T-helper 2 cell treated with Interferon-gamma antibody and Interleukin-4, amounts not matched to agents 5 μg/mL and 100 μg/mL, for 36 hours (primary cell): Measurements from ENCODE around the gene PRDM16.

Source experiments
- DNase-seq: peaks from one replicate; pipeline ENCODE4 v3.0.0; 2021; ENCODE audit warnings: low spot score
- H3K27ac Mint-ChIP-seq: one replicate; pipeline ENCODE4 v1.8.0; 2021; ENCODE audit warnings: mild to moderate bottlenecking, mixed read lengths
- H3K27me3 Mint-ChIP-seq: one replicate; pipeline ENCODE4 v1.8.0; 2021; ENCODE audit warnings: low read depth, mixed read lengths
- H3K36me3 Mint-ChIP-seq: one replicate; pipeline ENCODE4 v1.8.0; 2021; ENCODE audit warnings: low read depth, mixed read lengths
- H3K4me1 Mint-ChIP-seq: one replicate; pipeline ENCODE4 v1.8.0; 2021; ENCODE audit warnings: low read depth, mixed read lengths
- H3K4me3 Mint-ChIP-seq: one replicate; pipeline ENCODE4 v1.8.0; 2022; ENCODE audit warnings: mild to moderate bottlenecking, moderate library complexity, mixed read lengths
- H3K9me3 Mint-ChIP-seq: one replicate; pipeline ENCODE4 v1.8.0; 2021; ENCODE audit warnings: mixed read lengths

The PRDM16 gene

GRCh38 chr1:3073489-3074296 is 4.7 kb downstream of the PRDM16 start:
- Mint-ChIP-seq H3K36me3 (no peaks in the 10 kb centered on the region), H3K4me1 (no peaks in the 10 kb centered on the region), H3K9me3 (no peaks in the 10 kb centered on the region), H3K4me3 (no peak overlapping the region), H3K27me3 (peaks cover 28% of the 10 kb centered on the region), H3K27ac (no peak overlapping the region)
- no peak for DNase-seq

GRCh38 chr1:3074297-3074741 is 5.3 kb downstream of the PRDM16 start:
- H3K9me3 Mint-ChIP-seq: no peaks in the 10 kb centered on the region
- peaks cover 27% of the 10 kb centered on the region for H3K27me3 Mint-ChIP-seq
- DNase-seq: no peak
- H3K27ac Mint-ChIP-seq: no peak overlapping the region
- H3K4me3 Mint-ChIP-seq: no peak overlapping the region
- no peaks in the 10 kb centered on the region for H3K4me1 Mint-ChIP-seq
- H3K36me3 Mint-ChIP-seq: no peaks in the 10 kb centered on the region

- H3K27ac Mint-ChIP-seq: no peak overlapping the region
- no peaks in the 10 kb centered on the region for H3K9me3 Mint-ChIP-seq
- H3K27me3 Mint-ChIP-seq: peaks cover 27% of the 10 kb centered on the region
- no peaks in the 10 kb centered on the region for H3K4me1 Mint-ChIP-seq
- no peaks in the 10 kb centered on the region for H3K36me3 Mint-ChIP-seq
- H3K4me3 Mint-ChIP-seq: no peak overlapping the region
- no peak for DNase-seq
Observed at GRCh38 chr1:3074800-3075199, 5.8 kb downstream of the PRDM16 start.

- Mint-ChIP-seq H3K36me3 (no peaks in the 10 kb centered on the region), H3K9me3 (no peaks in the 10 kb centered on the region), H3K4me3 (no peak overlapping the region), H3K27me3 (peaks cover 27% of the 10 kb centered on the region), H3K4me1 (no peaks in the 10 kb centered on the region), H3K27ac (no peak overlapping the region)
- no peak for DNase-seq
Observed at GRCh38 chr1:3075666-3076362, 6.8 kb downstream of the PRDM16 start.

GRCh38 chr1:3076363-3076740 is 7.3 kb downstream of the PRDM16 start:
- DNase-seq: no peak
- H3K9me3 Mint-ChIP-seq: no peaks in the 10 kb centered on the region
- H3K27me3 Mint-ChIP-seq: peaks cover 26% of the 10 kb centered on the region

GRCh38 chr1:3077081-3077480 is 8.1 kb downstream of the PRDM16 start:
- Mint-ChIP-seq H3K4me3 (no peak overlapping the region), H3K9me3 (no peaks in the 10 kb centered on the region), H3K27ac (no peak overlapping the region), H3K36me3 (no peaks in the 10 kb centered on the region), H3K4me1 (no peaks in the 10 kb centered on the region), H3K27me3 (peaks cover 21% of the 10 kb centered on the region)
- no peak for DNase-seq

More at GRCh38 chr1:3076363-3076740, 7.3 kb downstream of the PRDM16 start:
- no peaks in the 10 kb centered on the region for H3K4me1 Mint-ChIP-seq
- H3K4me3 Mint-ChIP-seq: no peak overlapping the region
- H3K36me3 Mint-ChIP-seq: no peaks in the 10 kb centered on the region
- no peak overlapping the region for H3K27ac Mint-ChIP-seq

GRCh38 chr1:3077561-3077960 is 8.6 kb downstream of the PRDM16 start:
- no peak overlapping the region for H3K27ac Mint-ChIP-seq
- H3K27me3 Mint-ChIP-seq: peaks cover 17% of the 10 kb centered on the region
- DNase-seq: no peak
- no peak overlapping the region for H3K4me3 Mint-ChIP-seq
- H3K36me3 Mint-ChIP-seq: no peaks in the 10 kb centered on the region
- H3K9me3 Mint-ChIP-seq: no peaks in the 10 kb centered on the region
- no peaks in the 10 kb centered on the region for H3K4me1 Mint-ChIP-seq

- H3K27me3 Mint-ChIP-seq: peaks cover 17% of the 10 kb centered on the region
- H3K27ac Mint-ChIP-seq: no peak overlapping the region
- no peaks in the 10 kb centered on the region for H3K36me3 Mint-ChIP-seq
- no peak for DNase-seq
- H3K4me3 Mint-ChIP-seq: no peak overlapping the region
- no peaks in the 10 kb centered on the region for H3K9me3 Mint-ChIP-seq
- H3K4me1 Mint-ChIP-seq: no peaks in the 10 kb centered on the region
Observed at GRCh38 chr1:3078430-3078861, 9.4 kb downstream of the PRDM16 start.

- Mint-ChIP-seq H3K4me1 (no peaks in the 10 kb centered on the region), H3K9me3 (no peaks in the 10 kb centered on the region), H3K4me3 (no peak overlapping the region), H3K27ac (no peak overlapping the region), H3K27me3 (peaks cover 17% of the 10 kb centered on the region), H3K36me3 (no peaks in the 10 kb centered on the region)
- no peak for DNase-seq
Observed at GRCh38 chr1:3078871-3079270, 9.9 kb downstream of the PRDM16 start.

GRCh38 chr1:3079381-3080052 is 10.5 kb downstream of the PRDM16 start:
- H3K27ac Mint-ChIP-seq: no peak overlapping the region
- peaks cover 11% of the 10 kb centered on the region for H3K27me3 Mint-ChIP-seq
- H3K36me3 Mint-ChIP-seq: no peaks in the 10 kb centered on the region
- H3K4me3 Mint-ChIP-seq: no peak overlapping the region
- no peak for DNase-seq
- no peaks in the 10 kb centered on the region for H3K9me3 Mint-ChIP-seq
- H3K4me1 Mint-ChIP-seq: no peaks in the 10 kb centered on the region

- Mint-ChIP-seq H3K27me3 (peaks cover 7% of the 10 kb centered on the region), H3K27ac (no peak overlapping the region), H3K36me3 (no peaks in the 10 kb centered on the region), H3K4me3 (no peak overlapping the region), H3K9me3 (no peaks in the 10 kb centered on the region), H3K4me1 (no peaks in the 10 kb centered on the region)
- DNase-seq: no peak
Observed at GRCh38 chr1:3080053-3080955, 11.3 kb downstream of the PRDM16 start.

GRCh38 chr1:3081171-3081683 is 12.2 kb downstream of the PRDM16 start:
- Mint-ChIP-seq H3K4me3 (no peak overlapping the region), H3K27ac (no peak overlapping the region), H3K9me3 (no peaks in the 10 kb centered on the region)

GRCh38 chr1:3082051-3082450 is 13.0 kb downstream of the PRDM16 start:
- Mint-ChIP-seq H3K27ac (no peak overlapping the region), H3K9me3 (no peaks in the 10 kb centered on the region), H3K4me3 (no peak overlapping the region), H3K4me1 (no peaks in the 10 kb centered on the region), H3K27me3 (peaks cover 7% of the 10 kb centered on the region), H3K36me3 (no peaks in the 10 kb centered on the region)
- no peak for DNase-seq

More at GRCh38 chr1:3081171-3081683, 12.2 kb downstream of the PRDM16 start:
- DNase-seq: no peak
- H3K36me3 Mint-ChIP-seq: no peaks in the 10 kb centered on the region
- H3K4me1 Mint-ChIP-seq: no peaks in the 10 kb centered on the region
- peaks cover 7% of the 10 kb centered on the region for H3K27me3 Mint-ChIP-seq
